ENCODE measurements around the gene VSIG1.

- TF ChIP-seq, protein P1, sequence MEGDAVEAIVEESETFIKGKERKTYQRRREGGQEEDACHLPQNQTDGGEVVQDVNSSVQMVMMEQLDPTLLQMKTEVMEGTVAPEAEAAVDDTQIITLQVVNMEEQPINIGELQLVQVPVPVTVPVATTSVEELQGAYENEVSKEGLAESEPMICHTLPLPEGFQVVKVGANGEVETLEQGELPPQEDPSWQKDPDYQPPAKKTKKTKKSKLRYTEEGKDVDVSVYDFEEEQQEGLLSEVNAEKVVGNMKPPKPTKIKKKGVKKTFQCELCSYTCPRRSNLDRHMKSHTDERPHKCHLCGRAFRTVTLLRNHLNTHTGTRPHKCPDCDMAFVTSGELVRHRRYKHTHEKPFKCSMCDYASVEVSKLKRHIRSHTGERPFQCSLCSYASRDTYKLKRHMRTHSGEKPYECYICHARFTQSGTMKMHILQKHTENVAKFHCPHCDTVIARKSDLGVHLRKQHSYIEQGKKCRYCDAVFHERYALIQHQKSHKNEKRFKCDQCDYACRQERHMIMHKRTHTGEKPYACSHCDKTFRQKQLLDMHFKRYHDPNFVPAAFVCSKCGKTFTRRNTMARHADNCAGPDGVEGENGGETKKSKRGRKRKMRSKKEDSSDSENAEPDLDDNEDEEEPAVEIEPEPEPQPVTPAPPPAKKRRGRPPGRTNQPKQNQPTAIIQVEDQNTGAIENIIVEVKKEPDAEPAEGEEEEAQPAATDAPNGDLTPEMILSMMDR (IDR thresholded peaks at IDR 0.05), result no peak
- no peak for TF ChIP-seq POLR2A (IDR thresholded peaks at IDR 0.05)
These were observed 11.0 kb upstream of the VSIG1 start for GRCh38 chrX:108033890-108034289.
